Fibroblast of pulmonary artery (primary cell): Measurements from ENCODE around the gene PTPRA.
"Not testable (repeated sequence)": the region's sequence is repeated elsewhere in the genome, so short reads cannot be mapped to it uniquely, and the experiment has no call there.

ENCODE experiments used
- DNase-seq: peaks from one replicate; pipeline ENCODE4 v3.0.0-alpha.2; 2010; ENCODE audit warnings: low read depth
- H3K4me3 ChIP-seq: replicated peaks from 2 replicates; pipeline ENCODE4 v1.5.1; 2011; ENCODE audit warnings: low read depth, mild to moderate bottlenecking, control low read depth, low read length, moderate library complexity
- TF ChIP-seq, protein P1 (sequence below): IDR thresholded peaks from 2 replicates; pipeline ENCODE4 v1.5.1; 2011; ENCODE audit warnings: mild to moderate bottlenecking, control low read depth, low read length, inconsistent platforms; ENCODE audit errors: missing control alignments

PTPRA gene

DNA sequence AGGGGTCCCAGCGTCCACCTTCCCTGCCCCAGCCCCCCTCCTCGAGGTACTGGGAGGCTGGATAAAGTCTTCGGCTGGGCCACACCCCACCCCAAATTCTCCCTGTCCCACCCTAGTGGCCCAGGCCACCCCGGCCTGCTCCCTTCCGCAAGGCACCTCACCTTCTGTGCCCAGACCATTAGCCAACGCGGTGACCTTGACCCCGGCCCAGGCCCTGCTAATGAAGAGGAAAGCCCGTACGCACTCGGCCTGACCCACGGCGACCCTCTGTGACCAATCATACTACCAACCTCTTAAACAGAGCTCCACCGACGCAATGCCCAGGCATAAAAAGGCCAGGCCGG, 198.0 kb downstream of the PTPRA start:
- H3K4me3 ChIP-seq = no peak overlapping the region
- TF ChIP-seq, protein P1, sequence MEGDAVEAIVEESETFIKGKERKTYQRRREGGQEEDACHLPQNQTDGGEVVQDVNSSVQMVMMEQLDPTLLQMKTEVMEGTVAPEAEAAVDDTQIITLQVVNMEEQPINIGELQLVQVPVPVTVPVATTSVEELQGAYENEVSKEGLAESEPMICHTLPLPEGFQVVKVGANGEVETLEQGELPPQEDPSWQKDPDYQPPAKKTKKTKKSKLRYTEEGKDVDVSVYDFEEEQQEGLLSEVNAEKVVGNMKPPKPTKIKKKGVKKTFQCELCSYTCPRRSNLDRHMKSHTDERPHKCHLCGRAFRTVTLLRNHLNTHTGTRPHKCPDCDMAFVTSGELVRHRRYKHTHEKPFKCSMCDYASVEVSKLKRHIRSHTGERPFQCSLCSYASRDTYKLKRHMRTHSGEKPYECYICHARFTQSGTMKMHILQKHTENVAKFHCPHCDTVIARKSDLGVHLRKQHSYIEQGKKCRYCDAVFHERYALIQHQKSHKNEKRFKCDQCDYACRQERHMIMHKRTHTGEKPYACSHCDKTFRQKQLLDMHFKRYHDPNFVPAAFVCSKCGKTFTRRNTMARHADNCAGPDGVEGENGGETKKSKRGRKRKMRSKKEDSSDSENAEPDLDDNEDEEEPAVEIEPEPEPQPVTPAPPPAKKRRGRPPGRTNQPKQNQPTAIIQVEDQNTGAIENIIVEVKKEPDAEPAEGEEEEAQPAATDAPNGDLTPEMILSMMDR = no peak
- no peak for DNase-seq

DNA sequence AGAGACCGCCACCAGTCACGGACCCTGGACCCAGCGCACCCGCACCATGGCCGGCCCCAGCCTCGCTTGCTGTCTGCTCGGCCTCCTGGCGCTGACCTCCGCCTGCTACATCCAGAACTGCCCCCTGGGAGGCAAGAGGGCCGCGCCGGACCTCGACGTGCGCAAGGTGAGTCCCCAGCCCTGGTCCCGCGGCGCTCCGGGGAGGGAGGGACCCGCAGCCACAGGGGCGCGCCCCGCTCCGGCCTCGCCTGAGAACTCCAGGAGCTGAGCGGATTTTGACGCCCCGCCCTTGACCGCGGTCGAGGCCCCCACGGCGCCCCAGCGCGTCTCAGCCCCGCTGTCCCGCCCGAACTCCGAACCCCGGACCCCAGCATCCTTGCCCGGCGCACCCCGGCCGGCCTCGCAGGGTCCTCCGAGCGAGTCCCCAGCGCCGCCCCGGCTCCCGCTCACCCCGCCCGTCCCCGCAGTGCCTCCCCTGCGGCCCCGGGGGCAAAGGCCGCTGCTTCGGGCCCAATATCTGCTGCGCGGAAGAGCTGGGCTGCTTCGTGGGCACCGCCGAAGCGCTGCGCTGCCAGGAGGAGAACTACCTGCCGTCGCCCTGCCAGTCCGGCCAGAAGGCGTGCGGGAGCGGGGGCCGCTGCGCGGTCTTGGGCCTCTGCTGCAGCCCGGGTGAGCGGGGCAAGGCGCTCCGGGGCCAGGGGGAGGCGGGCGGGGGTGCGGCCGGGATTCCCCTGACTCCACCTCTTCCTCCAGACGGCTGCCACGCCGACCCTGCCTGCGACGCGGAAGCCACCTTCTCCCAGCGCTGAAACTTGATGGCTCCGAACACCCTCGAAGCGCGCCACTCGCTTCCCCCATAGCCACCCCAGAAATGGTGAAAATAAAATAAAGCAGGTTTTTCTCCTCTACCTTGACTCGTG, 198.6 kb downstream of the PTPRA start, which contains the start of gene OXT:
TSS of gene OXT (plus strand) at position 11 of the 920 bp plus-strand sequence. CDS start at position 47, 36 bp downstream.
- TF ChIP-seq, protein P1 = no peak
- DNase-seq = no peak
- H3K4me3 ChIP-seq = peak within 1 kb of the TSS; percentile 17

GRCh38 chr20:3072530-3073250, 199.4 kb downstream of the PTPRA start:
- TF ChIP-seq, protein P1 = no peak
- no peak overlapping the region for H3K4me3 ChIP-seq
- no peak for DNase-seq

DNA sequence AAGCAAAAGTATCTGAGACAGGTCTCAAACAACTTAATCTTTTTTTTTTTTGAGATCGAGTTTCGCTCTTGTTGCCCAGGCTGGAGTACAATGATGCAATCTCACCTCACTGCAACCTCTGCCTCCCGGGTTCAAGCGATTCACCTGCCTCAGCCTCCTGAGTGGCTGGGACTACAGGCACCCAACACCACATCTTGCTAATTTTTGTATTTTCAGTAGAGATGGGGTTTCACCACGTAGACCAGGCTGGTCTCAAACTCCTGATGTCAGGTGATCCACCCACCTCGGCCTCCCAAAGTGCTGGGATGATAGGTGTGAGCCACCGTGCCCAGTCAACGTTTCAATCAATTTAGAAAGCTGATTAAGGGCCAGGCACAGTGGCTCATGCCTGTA, 200.0 kb downstream of the PTPRA start:
- DNase-seq, H3K4me3 ChIP-seq: not testable (repeated sequence)

DNA sequence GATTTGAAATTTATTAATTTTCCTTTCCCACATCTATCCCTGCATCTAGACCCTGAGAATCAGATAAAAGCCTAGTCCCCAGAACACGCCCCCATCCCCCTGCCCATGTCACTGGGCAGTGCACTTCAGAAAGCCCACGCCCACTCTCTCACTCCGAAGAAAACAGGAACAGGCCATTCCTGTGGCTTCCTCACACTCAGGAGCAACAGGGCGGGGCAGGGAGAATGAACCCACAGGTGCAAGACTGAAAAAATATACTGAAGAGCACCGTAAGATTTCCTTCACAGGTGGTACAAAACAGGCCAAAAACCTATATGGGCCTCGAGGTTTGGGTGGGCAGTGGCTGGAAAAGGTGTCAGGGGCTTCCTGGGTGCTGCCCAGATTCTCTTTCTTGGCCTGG, 201.5 kb downstream of the PTPRA start:
- H3K4me3 ChIP-seq = no peak overlapping the region
- TF ChIP-seq, protein P1 = no peak
- DNase-seq = no peak

DNA sequence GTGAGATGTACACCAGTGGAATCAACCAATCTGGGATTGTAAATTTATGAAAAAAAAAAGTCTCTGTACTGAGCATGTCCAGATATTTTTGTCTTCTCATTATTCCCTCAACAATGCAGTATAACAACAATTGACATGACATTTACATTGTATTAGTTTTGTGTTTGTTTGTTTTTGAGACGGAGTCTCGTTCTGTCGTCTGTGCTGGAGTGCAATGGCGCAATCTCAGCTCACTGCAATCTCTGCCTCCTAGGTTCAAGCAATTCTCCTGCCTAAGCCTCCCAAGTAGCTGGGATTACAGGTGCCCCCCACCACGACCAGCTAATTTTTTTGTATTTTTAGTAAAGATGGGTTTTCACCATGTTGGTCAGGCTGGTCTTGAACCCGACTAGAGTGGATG, 202.0 kb downstream of the PTPRA start:
- not testable (repeated sequence) for DNase-seq, H3K4me3 ChIP-seq

DNA sequence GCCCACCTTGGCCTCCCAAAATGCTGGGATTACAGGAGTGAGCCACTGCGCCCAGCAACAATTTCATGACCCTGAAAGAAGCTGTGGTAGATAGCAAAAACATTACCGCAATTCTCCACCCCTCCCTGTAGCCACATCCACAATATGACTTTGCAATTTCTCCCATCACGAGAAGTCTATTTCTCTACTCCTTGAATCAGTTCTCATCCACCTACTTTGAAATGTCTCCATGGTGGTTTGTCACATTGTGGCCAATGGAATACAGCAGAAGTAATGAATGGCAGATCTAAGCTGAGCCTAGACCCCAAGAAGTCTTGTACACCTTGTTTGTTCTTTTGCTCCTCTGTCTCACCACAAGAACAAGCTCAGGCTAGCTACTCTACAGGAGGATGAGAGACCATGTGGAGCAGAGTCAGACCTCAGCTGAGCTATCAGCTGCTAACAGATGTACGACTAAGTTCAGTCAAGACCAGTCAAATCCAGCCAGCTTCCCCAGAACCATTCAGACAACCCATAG, 204.4 kb downstream of the PTPRA start:
- DNase-seq = no peak
- H3K4me3 ChIP-seq = no peak overlapping the region
- TF ChIP-seq, protein P1 = no peak

GRCh38 chr20:3080939-3081388, 207.7 kb downstream of the PTPRA start:
- no peak overlapping the region for H3K4me3 ChIP-seq
- TF ChIP-seq, protein P1 = no peak
- peak; percentile 24 for DNase-seq
